ENCODE measurements around the gene GPHN.
"Not testable (repeated sequence)": the region's sequence is repeated elsewhere in the genome, so short reads cannot be mapped to it uniquely, and the experiment has no call there.

Gene GPHN

DNA sequence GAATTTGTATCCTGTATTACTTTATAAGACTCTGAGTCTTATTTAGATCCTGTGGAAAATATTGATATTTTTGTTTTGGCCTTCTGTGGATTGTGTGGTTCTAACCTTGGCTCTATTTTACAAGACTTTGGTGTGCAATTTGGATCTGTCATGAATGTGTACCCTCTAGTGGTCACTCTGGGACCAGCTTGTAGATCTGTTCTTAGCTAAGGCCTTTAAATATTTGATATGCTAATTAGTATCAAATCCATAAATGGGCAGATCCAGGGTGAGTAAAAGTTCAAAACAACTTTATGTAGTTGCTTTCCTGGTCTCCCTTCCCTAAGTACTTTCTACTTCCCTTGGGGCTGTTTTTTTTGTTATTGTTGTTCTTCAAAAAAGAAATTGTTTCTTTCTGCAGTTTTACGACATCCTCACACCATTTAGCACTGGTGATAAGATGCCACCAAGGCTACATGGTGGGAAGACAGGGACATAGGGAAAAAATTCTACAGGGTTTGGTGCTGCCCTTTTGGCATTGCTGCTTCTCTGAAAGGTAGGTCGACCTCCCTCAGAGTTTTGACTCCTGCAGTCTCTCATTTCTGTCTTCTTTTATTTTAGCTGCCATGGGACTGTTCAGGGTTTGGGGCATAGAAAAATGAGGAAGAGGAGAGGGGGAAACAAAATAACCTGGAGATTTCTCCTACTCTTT lies 238.5 kb downstream of the GPHN start:
- DNase-seq (ENCODE audit: insufficient read length, low spot score) (peak; percentile 67), FAIRE-seq (peak; percentile 90)

DNA sequence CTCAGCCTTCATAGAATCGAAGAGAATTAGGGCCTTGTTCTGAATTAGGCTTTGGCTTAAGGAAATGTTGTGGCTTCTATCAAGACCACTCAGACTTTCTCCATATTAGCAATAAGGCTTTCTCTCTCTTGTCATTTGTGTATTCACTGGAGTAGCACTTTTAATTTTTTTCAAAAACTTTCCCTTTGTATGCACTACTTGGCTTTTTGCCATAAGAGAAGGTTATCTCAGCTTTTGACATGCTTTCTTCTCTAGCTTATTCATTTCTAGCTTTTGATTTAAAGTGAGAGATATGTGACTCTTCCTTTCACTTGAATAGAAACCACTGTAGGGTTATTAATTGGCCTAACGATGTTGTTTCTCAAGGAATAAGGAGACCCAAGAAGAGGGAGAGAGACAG lies 244.2 kb downstream of the GPHN start:
- FAIRE-seq, result peak; percentile 81
- no peak for DNase-seq (ENCODE audit: insufficient read length, low spot score)

DNA sequence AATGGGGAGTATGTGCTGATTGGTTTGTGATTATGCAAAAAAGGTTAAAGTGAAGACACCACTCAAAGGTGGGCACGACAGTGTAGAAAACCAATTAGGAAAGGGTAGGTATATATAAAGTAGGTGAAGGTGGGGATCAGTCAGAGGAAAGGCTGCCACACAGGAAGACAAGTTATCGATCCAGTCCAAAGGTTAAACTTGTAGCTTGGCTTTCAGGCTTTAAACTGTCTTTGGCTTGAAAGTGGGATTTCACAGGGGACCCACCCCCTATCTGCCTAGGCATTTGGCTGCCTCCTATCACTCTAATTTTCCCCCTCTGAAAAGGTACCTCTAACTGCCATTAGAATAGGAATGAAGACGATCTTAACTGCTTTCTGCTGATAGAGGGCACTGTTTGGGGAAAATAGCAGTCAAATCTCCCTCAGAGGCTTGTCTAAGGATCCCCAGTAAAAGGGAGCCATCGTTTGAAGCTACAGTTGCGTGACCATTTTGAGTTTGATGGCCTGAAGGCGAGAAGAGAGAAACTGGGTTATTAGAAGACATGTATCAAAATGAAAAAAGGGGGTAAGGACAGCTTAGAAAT lies 250.2 kb downstream of the GPHN start:
- no peak for DNase-seq (ENCODE audit: insufficient read length, low spot score)
- peak; percentile 91 for FAIRE-seq

DNA sequence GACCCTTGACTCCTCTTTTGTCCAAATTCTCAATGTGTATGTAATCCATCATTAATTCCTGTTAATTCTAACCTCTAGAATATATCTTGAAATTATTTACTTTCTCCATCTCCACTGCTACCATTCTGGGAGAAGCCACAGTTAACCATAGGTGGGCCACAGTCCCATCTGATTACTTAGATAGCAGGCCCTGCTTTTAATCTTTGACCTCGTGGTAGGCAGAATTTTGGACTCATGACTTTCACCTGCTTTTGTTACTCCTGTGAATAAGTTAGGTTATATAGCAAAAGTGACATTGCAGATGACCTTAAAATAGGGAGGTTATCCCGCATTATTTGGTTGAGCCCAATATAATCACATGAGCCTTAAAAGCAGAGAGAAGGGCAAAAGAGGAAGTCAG lies 264.2 kb downstream of the GPHN start:
- peak; percentile 88 for FAIRE-seq
- no peak for DNase-seq (ENCODE audit: insufficient read length, low spot score)

DNA sequence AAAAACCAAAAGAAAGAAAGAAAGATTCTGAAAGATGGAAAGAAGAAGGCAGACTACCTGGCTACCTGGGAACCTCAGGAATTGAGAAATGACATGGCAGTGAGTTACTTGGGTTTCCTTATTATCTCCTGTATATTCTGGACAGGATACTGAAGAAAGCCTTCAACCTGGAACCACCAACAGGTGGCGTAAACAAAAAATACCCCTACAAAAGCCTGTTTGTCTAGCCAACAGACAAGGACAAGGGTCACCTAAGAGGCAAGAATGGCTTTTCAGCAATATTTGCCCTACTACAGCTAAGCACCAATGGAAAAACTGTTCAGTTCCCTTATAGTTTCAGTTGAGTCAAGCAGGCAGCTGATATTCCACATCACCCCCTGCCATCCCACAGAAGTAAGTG lies 274.9 kb downstream of the GPHN start:
- no peak for DNase-seq (ENCODE audit: insufficient read length, low spot score)
- no peak for FAIRE-seq

DNA sequence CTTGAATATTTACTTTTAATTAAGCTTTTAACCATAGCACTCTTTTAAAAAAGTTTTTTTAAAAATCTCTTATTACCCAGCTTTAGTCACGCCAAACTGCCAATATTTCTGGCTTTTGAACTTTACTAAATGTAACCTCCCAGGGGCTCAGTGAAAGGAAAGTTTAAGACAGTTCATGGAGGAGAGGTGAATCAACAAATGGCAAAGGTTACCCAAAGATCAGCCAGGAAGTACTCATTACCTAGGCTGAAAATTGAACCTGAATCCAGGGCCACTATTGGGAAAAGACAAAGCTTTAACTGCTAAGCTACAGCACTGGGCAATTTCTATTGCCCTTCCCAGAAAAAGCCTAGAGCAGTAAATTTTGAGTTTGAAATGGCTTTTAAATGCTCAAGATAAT lies 282.2 kb downstream of the GPHN start:
- no peak for DNase-seq (ENCODE audit: insufficient read length, low spot score)
- no peak for FAIRE-seq

DNA sequence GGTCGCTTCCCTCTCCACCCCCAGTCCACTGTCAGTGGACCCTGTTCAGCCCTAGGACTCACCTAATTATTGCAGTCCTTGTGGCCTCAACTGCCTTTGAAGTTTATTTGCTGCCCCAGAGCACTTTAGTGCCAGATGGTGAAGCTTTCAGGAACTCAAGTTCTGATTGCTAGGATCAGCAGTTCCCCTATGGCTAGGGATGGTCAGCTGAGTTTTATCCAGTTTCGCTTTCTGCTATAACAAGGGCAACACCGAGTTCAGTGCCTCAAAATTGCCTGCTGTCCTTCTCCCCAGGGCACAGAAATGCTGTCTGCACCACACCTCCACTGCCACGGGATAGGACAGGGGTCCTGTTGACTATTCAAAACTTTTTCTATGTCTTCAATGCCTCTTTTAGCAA lies 295.0 kb downstream of the GPHN start:
- DNase-seq (ENCODE audit: insufficient read length, low spot score) (no peak), FAIRE-seq (peak; percentile 97)

DNA sequence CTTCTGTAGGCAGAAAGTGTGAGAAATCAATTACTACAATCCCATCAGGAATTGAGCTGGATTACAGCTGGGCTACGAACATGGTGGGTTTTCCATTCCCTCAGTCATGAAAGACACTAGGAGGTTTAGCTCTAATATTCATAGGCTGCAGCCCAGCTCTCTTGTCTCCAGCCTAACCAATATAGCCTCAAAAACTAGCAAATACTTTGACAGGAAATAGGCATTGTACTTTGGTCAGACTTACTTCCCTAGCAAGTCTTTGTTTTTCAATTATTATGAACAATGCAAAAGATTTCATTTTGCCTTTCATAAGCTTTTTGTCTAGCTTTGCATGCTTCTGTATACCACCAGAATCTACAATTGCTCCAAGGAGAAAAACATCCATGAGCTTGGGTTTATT lies 296.2 kb downstream of the GPHN start:
- FAIRE-seq, result peak; percentile 63
- no peak for DNase-seq (ENCODE audit: insufficient read length, low spot score)

DNA sequence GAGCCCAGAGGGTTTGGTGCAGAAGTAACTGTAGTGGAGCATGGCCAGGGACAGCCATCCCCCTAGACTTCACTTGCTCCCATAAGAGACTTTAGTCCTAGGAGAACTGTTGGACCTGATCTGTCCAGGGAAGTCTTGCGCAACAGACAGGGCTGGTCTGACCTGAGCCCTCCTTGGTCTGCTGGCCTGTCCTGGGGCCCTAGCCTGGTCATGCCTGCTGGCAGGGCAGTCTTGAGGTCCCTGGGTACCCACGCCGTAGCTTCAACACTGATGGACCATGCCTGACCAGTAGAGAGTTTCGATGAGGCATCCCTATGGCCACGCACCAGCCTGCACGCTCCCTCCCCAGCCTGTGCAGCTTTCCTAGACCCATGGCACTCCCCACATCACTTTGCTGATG lies 305.7 kb downstream of the GPHN start:
- FAIRE-seq (no peak), DNase-seq (ENCODE audit: insufficient read length, low spot score) (no peak)

DNA sequence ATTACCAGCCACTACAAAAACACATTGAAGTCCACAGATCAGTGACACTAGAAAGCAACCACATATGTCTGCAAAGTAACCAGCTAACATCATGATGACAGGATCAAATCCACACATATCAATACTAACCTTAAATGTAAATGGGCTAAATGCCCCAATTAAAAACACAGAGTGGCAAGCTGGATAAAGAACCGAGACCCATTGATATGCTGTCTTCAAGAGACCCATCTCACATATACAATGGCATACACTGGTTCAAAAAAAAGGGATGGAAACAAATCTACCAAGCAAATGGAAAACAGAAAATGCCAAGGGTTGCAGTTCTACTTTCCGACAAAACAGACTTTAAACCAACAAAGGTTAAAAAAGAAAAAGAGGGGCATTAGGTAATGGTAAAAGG lies 307.7 kb downstream of the GPHN start:
- DNase-seq (ENCODE audit: insufficient read length, low spot score) (no peak), FAIRE-seq (peak; percentile 96)

DNA sequence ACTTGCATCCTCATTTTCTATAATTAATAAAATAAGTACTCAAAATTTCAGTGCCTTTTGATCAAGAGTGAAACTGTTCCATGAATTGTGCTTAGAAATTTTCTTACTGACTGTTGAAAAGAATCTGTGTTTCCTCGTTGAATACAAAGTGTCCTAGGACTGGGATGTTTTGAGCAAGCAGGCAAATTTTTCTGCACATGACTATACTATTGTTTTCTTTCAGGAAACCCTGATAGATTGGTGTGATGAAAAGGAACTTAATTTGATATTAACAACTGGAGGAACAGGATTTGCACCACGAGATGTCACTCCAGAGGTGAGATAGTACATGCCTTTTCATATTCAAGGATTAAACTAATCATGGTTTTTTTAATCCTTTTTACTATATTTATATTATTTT lies 316.3 kb downstream of the GPHN start:
- peak; percentile 91 for FAIRE-seq
- no peak for DNase-seq (ENCODE audit: insufficient read length, low spot score)

DNA sequence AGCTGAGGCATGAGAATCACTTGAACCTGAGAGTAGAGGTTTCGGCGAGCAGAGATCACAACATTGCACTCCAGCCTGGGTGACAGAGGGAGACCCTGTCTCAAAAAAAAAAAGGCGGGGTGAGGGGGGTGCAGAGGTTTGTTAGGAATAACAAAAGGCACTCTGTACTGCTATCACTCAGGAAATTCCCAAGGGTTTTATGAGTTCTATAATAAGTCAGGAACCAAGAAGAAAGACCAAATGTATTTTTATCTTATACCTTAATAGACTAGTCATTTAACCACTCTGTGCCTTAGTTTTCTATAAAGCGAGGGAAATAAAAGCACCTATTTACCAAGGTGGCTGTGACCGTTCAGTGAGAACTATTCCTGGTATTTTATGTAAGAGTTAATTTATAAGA lies 319.2 kb downstream of the GPHN start:
- DNase-seq (ENCODE audit: insufficient read length, low spot score), result no peak
- FAIRE-seq, result no peak

DNA sequence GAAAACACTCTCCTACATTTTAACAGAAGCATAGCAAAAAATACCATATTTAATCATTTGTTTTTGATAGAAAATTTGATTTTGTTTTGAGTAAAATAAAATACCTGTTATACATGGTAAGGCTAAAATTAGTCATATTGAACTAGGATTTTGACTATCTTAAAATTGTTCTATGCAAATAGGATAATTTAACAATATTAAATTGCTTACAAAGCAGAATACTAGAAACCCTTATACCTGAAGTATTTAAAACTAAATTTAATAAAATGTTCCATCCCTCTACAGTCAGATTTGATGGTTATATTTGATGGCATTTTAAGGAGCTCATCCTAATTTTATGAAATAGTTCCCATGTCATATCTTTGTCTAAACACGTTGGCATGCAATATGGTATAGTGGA lies 323.2 kb downstream of the GPHN start:
- FAIRE-seq, result no peak
- DNase-seq (ENCODE audit: insufficient read length, low spot score), result no peak

DNA sequence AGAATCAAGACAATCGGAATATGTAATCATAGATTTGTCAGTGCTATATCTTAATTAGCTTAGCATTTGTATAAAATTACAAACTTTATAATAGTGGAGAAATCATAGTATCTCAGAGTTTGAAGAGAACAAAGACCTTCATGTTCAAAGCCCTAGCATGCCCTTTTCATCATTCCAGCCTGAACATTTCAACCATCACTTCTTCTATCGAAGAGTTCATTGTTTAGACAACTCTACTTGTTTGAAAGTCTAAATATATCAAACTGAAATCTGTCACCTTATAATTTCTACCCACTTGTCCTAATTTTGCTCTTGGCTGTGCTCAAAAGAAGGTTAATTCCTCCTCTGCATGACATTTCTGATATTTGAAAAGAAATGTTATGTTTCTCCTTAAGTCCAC lies 325.9 kb downstream of the GPHN start:
- DNase-seq (ENCODE audit: insufficient read length, low spot score), result no peak
- FAIRE-seq, result no peak

DNA sequence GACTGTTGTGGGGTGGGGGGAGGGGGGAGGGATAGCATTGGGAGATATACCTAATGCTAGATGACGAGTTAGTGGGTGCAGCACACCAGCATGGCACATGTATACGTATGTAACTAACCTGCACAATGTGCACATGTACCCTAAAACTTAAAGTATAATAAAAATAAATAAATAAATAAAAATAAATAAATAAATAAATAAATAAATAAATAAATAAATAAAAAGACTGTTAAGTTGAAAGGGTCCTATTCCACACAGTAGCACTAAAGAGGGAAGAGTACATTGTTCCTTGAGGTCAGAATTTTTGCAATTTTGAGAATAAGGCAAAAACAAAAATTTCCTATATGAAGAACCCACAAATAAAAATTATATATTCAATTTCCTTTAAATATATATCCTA lies 329.5 kb downstream of the GPHN start:
- not testable (repeated sequence) for DNase-seq (ENCODE audit: insufficient read length, low spot score); FAIRE-seq

DNA sequence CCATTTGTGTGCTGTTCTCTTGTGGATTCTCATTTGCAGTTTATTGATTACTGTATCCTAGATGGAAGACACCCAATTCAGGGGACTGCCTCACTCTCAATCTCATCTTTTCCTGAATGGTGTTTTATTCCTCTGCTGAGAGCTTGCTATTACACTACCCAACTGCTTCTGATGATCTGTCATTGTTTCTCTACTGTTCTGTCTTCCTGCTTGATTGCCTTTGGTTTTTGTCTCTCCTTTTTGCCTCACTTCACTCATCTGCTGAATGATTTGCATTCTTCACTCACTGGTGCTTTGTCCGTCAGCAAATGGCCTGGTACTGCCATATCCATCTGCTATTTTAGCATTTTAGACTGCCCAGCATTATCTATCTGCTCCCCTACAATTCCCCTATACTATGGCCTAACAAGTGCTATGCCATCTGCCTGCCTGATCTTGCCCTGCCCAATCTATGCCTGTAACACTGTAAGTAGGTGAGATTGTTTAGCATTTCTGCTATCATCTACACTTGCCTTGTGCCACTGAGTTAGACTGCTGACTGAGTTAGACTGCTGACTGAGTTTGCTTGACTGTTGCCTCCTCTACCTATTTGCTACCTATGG lies 335.1 kb downstream of the GPHN start:
- DNase-seq (ENCODE audit: insufficient read length, low spot score) (no peak), FAIRE-seq (peak; percentile 100)

DNA sequence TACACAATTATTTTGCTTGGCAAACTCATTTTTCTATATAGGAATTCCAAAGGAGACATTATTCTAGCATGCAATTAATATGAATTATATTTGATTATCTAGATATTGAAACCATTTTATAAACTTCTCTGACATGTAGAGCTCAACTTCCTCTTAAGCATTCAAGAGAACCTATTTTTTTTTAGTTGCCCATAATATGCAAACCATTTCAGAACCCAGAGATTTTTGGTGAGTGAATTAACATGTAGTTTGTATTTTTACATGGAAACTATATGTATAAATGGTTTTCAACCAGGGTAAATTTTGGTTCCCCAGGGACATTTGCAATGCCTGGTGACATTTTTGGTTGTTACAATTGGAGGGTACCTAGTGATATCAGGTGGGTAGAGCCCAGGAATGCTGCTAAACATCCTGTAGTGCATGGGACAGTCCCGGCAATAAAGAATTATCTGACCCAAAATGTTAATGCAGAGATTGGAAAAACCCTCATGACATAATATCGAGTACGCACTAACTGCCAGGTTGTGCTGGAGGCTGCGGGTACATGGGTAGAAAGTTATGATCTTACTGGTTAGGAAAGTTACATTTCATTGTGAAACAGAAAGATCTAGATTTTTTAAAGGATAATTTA lies 342.4 kb downstream of the GPHN start:
- no peak for DNase-seq (ENCODE audit: insufficient read length, low spot score)
- FAIRE-seq, result peak; percentile 88

DNA sequence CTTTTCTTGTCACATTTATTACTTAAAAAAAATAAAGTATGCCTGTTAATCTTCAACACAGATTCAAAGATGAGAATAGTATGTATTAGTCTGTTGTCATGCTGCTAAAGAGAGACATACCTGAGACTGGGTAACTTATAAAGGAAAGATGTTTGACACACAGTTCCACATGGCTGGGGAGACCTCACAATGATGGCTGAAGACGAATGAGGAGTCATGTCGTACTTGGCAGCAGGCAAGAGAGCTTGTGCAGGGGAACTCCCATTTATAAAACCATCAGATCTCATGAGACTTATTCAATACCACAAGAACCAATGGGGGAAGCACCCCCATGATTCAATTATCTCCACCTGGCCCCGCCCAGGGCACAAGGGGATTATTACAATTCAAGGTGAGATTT lies 345.4 kb downstream of the GPHN start:
- DNase-seq (ENCODE audit: insufficient read length, low spot score) (no peak), FAIRE-seq (peak; percentile 94)

DNA sequence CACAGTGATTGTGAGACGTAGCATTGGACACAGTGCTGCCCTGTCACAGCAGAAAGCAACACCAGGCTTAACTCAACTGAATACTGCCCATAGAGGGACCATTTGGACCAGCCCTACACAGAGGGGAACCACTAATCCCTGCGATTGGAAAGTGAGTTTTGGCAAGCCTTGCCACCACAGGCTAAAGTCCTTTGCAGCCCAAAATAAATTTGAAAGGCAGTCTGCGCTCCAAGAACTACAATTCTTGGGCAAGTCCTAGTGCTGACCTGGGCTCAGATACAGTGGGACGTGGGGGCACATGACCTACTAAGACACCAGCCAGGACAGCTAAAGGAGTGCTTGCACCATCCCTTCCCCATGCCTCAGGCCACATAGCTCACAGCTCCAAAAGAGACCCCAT lies 349.9 kb downstream of the GPHN start:
- FAIRE-seq (no peak), DNase-seq (ENCODE audit: insufficient read length, low spot score) (no peak)

DNA sequence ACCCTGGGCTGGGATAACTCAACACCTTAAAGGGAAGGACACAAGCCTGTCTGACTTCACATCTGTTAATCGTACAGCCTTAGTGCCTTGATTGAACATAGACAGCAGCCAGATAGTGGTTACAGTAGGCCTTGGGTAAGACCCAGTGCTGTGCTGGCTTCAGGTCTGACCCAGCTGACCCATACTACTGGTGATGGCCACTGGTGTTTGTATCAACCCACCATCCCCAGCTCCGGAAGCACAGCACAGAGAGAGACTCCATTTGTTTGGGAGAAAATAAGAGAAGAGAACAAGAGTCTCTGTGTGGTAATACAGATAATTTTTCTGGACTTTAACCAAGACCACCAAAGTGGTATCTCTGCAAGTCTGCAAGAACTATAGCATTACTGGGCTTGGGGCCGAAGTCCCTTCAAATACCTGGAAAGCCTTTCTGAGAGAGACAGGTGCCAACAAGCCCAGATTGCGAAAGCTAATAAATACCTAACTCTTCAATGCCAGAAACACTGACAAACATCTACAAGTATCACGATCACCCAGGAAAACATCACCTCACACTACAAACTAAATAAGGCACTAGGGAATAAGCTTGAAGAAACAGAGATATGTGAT lies 351.2 kb downstream of the GPHN start:
- FAIRE-seq, result peak; percentile 97
- no peak for DNase-seq (ENCODE audit: insufficient read length, low spot score)

DNA sequence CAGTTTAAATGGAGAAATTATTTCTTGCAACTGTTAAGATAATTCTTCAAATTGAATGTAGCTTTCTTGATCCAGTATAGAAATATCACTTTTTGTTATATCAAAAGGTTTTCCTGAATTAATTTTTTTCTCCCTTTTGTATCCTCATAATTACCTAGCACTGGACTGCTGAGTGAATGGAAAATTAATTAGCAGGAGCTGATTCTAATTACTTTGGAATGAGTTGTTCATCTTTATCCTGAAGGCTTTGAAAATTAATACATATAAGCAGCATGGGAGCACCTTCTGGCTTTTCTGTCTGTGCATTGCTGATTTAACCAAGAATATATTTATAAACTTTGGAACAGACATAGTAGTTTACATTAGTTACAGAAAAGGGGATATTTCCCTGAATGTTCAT lies 373.6 kb downstream of the GPHN start:
- FAIRE-seq (no peak), DNase-seq (ENCODE audit: insufficient read length, low spot score) (no peak)

DNA sequence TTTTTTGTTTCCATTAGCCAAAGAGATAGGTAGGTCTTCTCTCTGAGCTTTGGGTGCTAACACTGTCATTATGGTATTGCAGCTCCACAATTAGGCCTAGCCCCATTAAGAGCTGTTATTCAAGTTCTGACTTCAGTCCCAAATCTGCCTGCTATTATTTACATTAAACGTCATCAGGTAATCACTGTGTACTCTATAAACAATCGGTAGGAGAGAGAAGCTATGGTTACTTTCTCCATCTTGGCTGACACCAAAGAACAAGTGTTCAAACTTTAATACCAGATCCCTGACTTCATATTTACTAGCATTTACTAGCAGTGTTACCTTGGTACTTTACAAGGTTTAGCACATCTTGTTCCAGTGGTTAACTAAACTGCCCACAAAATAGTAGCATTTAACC lies 376.2 kb downstream of the GPHN start:
- DNase-seq (ENCODE audit: insufficient read length, low spot score), result no peak
- FAIRE-seq, result peak; percentile 95
